ENCODE measurements around the gene PRPF19.

The PRPF19 gene

GRCh38 chr11:60934790-60935605 is 28.6 kb upstream of the PRPF19 start:
- TF ChIP-seq JUND (IDR thresholded peaks at IDR 0.05; ENCODE audit: low read depth): no peak
- DNase-seq (ENCODE audit: low read depth in 1 of 2, low spot score in 1 of 2): no peak
- in situ Hi-C loops (cut with HindIII; ENCODE audit: low pct_unique_long_range_greater_than_20kb, low sequenced_read_pairs): no loop called here

- TF ChIP-seq JUND (IDR thresholded peaks at IDR 0.05; ENCODE audit: low read depth): no peak
- in situ Hi-C loops (cut with HindIII; ENCODE audit: low pct_unique_long_range_greater_than_20kb, low sequenced_read_pairs): no loop called here
- DNase-seq (ENCODE audit: low read depth in 1 of 2, low spot score in 1 of 2): no peak
These were observed 27.9 kb upstream of the PRPF19 start for GRCh38 chr11:60934124-60934789.

- in situ Hi-C loops (cut with HindIII; ENCODE audit: low pct_unique_long_range_greater_than_20kb, low sequenced_read_pairs): no loop called here
- DNase-seq (ENCODE audit: low read depth in 1 of 2, low spot score in 1 of 2): no peak
- no peak for TF ChIP-seq JUND (IDR thresholded peaks at IDR 0.05; ENCODE audit: low read depth)
These were observed 27.2 kb upstream of the PRPF19 start for GRCh38 chr11:60933416-60934123.

- DNase-seq (ENCODE audit: low read depth in 1 of 2, low spot score in 1 of 2): peak in 1 of 2 experiments; percentile 59
- in situ Hi-C loops (cut with HindIII; ENCODE audit: low pct_unique_long_range_greater_than_20kb, low sequenced_read_pairs): no loop called here
- no peak for TF ChIP-seq JUND (IDR thresholded peaks at IDR 0.05; ENCODE audit: low read depth)
These were observed 26.4 kb upstream of the PRPF19 start for GRCh38 chr11:60932605-60933356.

GRCh38 chr11:60931917-60932316 is 25.5 kb upstream of the PRPF19 start:
- in situ Hi-C loops (cut with HindIII; ENCODE audit: low pct_unique_long_range_greater_than_20kb, low sequenced_read_pairs): no loop called here
- no peak for TF ChIP-seq JUND (IDR thresholded peaks at IDR 0.05; ENCODE audit: low read depth)
- no peak for DNase-seq (ENCODE audit: low read depth in 1 of 2, low spot score in 1 of 2)

GRCh38 chr11:60930394-60930793 is 24.0 kb upstream of the PRPF19 start:
- DNase-seq (ENCODE audit: low read depth in 1 of 2, low spot score in 1 of 2): no peak
- in situ Hi-C loops (cut with HindIII; ENCODE audit: low pct_unique_long_range_greater_than_20kb, low sequenced_read_pairs): no loop called here
- TF ChIP-seq JUND (IDR thresholded peaks at IDR 0.05; ENCODE audit: low read depth): no peak

GRCh38 chr11:60929764-60930163 is 23.4 kb upstream of the PRPF19 start:
- no peak for DNase-seq (ENCODE audit: low read depth in 1 of 2, low spot score in 1 of 2)
- no peak for TF ChIP-seq JUND (IDR thresholded peaks at IDR 0.05; ENCODE audit: low read depth)
- in situ Hi-C loops (cut with HindIII; ENCODE audit: low pct_unique_long_range_greater_than_20kb, low sequenced_read_pairs): no loop called here

- in situ Hi-C loops (cut with HindIII; ENCODE audit: low pct_unique_long_range_greater_than_20kb, low sequenced_read_pairs): no loop called here
- no peak for TF ChIP-seq JUND (IDR thresholded peaks at IDR 0.05; ENCODE audit: low read depth)
- no peak for DNase-seq (ENCODE audit: low read depth in 1 of 2, low spot score in 1 of 2)
These were observed 22.2 kb upstream of the PRPF19 start for GRCh38 chr11:60928563-60929001.

GRCh38 chr11:60927600-60927999 is 21.2 kb upstream of the PRPF19 start:
- no peak for TF ChIP-seq JUND (IDR thresholded peaks at IDR 0.05; ENCODE audit: low read depth)
- in situ Hi-C loops (cut with HindIII; ENCODE audit: low pct_unique_long_range_greater_than_20kb, low sequenced_read_pairs): no loop called here
- DNase-seq (ENCODE audit: low read depth in 1 of 2, low spot score in 1 of 2): no peak

- no peak for TF ChIP-seq JUND (IDR thresholded peaks at IDR 0.05; ENCODE audit: low read depth)
- DNase-seq (ENCODE audit: low read depth in 1 of 2, low spot score in 1 of 2): no peak
- in situ Hi-C loops (cut with HindIII; ENCODE audit: low pct_unique_long_range_greater_than_20kb, low sequenced_read_pairs): no loop called here
These were observed 20.7 kb upstream of the PRPF19 start for GRCh38 chr11:60927061-60927592.

- DNase-seq (ENCODE audit: low read depth in 1 of 2, low spot score in 1 of 2): no peak
- TF ChIP-seq JUND (IDR thresholded peaks at IDR 0.05; ENCODE audit: low read depth): no peak
- in situ Hi-C loops (cut with HindIII; ENCODE audit: low pct_unique_long_range_greater_than_20kb, low sequenced_read_pairs): no loop called here
These were observed 20.1 kb upstream of the PRPF19 start for GRCh38 chr11:60926500-60926899.

GRCh38 chr11:60925868-60926267 is 19.5 kb upstream of the PRPF19 start:
- peak in 1 of 2 experiments; percentile 52 for DNase-seq (ENCODE audit: low read depth in 1 of 2, low spot score in 1 of 2)
- no peak for TF ChIP-seq JUND (IDR thresholded peaks at IDR 0.05; ENCODE audit: low read depth)
- in situ Hi-C loops (cut with HindIII; ENCODE audit: low pct_unique_long_range_greater_than_20kb, low sequenced_read_pairs): no loop called here
